OCI-LY3 (cell line): ENCODE measurements around the gene KLHL42.

ENCODE experiments used
- H2AFZ ChIP-seq: fragments of 200-600, 300-600 bp; shearing (Covaris generic); 2 replicates; pipeline ENCODE4 v1.6.0; 2014; ENCODE audit warnings: antibody characterized with exemption, low read depth, low read length
- H3K27ac ChIP-seq: fragments of 200-600, 300-600 bp; sonication (generic); 2 replicates; pipeline ENCODE4 v1.5.1; 2014; ENCODE audit warnings: mild to moderate bottlenecking, low read length, moderate library complexity, mixed read lengths
- H3K27me3 ChIP-seq: fragments of 200-600, 300-600 bp; sonication (generic); 2 replicates; pipeline ENCODE4 v1.6.1; 2014; ENCODE audit warnings: low read depth, low read length, mixed read lengths
- H3K36me3 ChIP-seq: fragments of 200-600, 300-600 bp; sonication (generic); replicated peaks from 2 replicates; pipeline ENCODE3; 2014; ENCODE audit warnings: low read depth, low read length, mixed read lengths
- H3K4me1 ChIP-seq: fragments of 300-600, 200-600 bp; sonication (generic); 2 replicates; pipeline ENCODE4 v1.6.1; 2014; ENCODE audit warnings: low read length, mixed read lengths
- H3K4me2 ChIP-seq: fragments of 200-600, 300-600 bp; sonication (generic); 2 replicates; pipeline ENCODE4 v1.6.1; 2014; ENCODE audit warnings: low read length, mixed read lengths
- H3K4me3 ChIP-seq: fragments of 300-600, 200-600 bp; sonication (generic); 2 replicates; pipeline ENCODE4 v1.5.1; 2014; ENCODE audit warnings: antibody characterized with exemption, mild to moderate bottlenecking, low read length, moderate library complexity
- H3K79me2 ChIP-seq: fragments of 300-600, 200-600 bp; shearing (Covaris generic); 2 replicates; pipeline ENCODE4 v1.6.1; 2014; ENCODE audit warnings: mild to moderate bottlenecking, low read length, mixed read lengths
- H3K9ac ChIP-seq: fragments of 300-600, 200-600 bp; shearing (Covaris generic); 2 replicates; pipeline ENCODE4 v1.6.0; 2014; ENCODE audit warnings: mild to moderate bottlenecking, low read length, moderate library complexity
- H3K9me3 ChIP-seq: fragments of 200-600, 300-600 bp; shearing (Covaris generic); 2 replicates; pipeline ENCODE4 v1.6.1; 2014; ENCODE audit warnings: low read length, mixed read lengths; ENCODE audit not compliant: insufficient read depth
- H4K20me1 ChIP-seq: fragments of 200-600, 300-600 bp; sonication (generic); 2 replicates; pipeline ENCODE4 v1.6.1; 2016; ENCODE audit warnings: low read length, mixed read lengths; ENCODE audit not compliant: insufficient read depth
- EZH2phosphoT487 ChIP-seq: fragments of 200-600 bp; shearing (Covaris generic); IDR thresholded peaks from 2 replicates; pipeline ENCODE4 v1.6.1; 2018; ENCODE audit warnings: antibody characterized with exemption, mixed run types, low read depth
- TF ChIP-seq, protein P1 (sequence below): fragments of 200-600, 300-600 bp; sonication (generic); IDR thresholded peaks from 2 replicates; pipeline ENCODE4 v1.5.1; 2014; ENCODE audit warnings: antibody characterized with exemption, low read length, low read depth

Gene KLHL42

DNA sequence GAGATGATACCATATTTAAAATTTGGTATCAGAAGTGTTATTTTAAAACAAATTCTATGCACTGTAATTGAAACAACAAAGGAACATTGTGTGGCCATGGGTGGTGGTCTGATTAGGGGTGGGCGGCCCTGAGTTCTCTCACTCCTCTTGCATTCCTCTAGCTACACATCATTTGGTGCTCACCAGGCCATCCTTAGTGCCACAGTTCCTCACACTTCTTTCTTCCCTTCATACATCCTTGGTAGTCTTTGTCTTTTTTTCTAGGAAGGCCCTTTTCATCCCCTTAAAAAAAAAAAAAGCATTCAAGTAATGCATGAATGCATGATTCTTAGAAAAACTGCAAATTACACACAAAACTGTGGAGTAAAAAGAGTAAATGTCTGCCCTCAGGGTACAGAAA lies 2.4 kb downstream of the KLHL42 start:
- H3K27ac ChIP-seq = no peak overlapping the region
- H3K4me3 ChIP-seq = no peak overlapping the region
- TF ChIP-seq, protein P1, sequence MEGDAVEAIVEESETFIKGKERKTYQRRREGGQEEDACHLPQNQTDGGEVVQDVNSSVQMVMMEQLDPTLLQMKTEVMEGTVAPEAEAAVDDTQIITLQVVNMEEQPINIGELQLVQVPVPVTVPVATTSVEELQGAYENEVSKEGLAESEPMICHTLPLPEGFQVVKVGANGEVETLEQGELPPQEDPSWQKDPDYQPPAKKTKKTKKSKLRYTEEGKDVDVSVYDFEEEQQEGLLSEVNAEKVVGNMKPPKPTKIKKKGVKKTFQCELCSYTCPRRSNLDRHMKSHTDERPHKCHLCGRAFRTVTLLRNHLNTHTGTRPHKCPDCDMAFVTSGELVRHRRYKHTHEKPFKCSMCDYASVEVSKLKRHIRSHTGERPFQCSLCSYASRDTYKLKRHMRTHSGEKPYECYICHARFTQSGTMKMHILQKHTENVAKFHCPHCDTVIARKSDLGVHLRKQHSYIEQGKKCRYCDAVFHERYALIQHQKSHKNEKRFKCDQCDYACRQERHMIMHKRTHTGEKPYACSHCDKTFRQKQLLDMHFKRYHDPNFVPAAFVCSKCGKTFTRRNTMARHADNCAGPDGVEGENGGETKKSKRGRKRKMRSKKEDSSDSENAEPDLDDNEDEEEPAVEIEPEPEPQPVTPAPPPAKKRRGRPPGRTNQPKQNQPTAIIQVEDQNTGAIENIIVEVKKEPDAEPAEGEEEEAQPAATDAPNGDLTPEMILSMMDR = no peak
- no peak for TF ChIP-seq EZH2phosphoT487
- H3K4me1 ChIP-seq = peaks cover 17% of the 10 kb centered on the region
- no peak overlapping the region for H3K9ac ChIP-seq
- H2AFZ ChIP-seq = no peak overlapping the region
- no peak overlapping the region for H3K4me2 ChIP-seq
- H3K27me3 ChIP-seq = no peaks in the 10 kb centered on the region
- H3K79me2 ChIP-seq = peaks cover 75% of the 10 kb centered on the region
- no peaks in the 10 kb centered on the region for H3K9me3 ChIP-seq
- H4K20me1 ChIP-seq = no peaks in the 10 kb centered on the region
- H3K36me3 ChIP-seq = peaks cover 15% of the 10 kb centered on the region

DNA sequence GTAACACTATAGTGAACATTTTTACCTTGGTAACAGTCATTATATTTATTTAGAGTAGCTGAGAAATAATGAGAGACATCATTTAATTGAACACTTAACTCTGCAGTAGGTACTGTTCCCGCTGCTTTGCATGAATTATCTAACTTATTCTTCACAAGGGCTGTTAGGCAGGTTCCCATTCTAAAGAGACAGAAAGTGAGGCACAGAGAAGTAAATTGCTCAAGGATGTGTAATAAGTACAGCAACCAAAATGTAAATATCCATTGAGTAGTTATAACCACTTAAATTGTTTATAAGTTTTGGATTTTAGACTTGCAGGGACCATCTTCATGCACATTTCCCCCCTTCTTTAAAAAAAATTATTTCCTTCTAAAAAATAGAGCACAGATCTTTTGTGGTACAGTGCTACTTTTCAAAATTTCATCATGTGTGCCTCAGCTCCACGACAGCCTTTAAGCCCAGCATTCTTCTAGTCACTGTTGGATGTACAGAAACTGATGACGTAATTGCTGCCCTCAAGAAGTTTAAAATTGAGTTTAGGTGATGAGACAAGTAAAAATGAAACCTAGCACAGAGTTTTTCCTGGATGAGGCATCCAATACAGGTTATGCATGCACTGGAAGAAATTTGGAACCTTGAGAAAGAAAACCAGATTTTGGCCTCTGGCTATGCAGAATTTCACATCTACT lies 6.0 kb downstream of the KLHL42 start:
- H3K36me3 ChIP-seq = peaks cover 15% of the 10 kb centered on the region
- peaks cover 10% of the 10 kb centered on the region for H3K4me1 ChIP-seq
- H3K27ac ChIP-seq = no peak overlapping the region
- H4K20me1 ChIP-seq = no peaks in the 10 kb centered on the region; the same call in 1 of the 2 replicates
- H3K4me3 ChIP-seq = no peak overlapping the region
- no peak for TF ChIP-seq EZH2phosphoT487
- H3K4me2 ChIP-seq = no peak overlapping the region
- peaks cover 82% of the 10 kb centered on the region for H3K79me2 ChIP-seq
- no peaks in the 10 kb centered on the region for H3K27me3 ChIP-seq
- H3K9ac ChIP-seq = no peak overlapping the region
- H3K9me3 ChIP-seq = no peaks in the 10 kb centered on the region
- H2AFZ ChIP-seq = no peak overlapping the region

DNA sequence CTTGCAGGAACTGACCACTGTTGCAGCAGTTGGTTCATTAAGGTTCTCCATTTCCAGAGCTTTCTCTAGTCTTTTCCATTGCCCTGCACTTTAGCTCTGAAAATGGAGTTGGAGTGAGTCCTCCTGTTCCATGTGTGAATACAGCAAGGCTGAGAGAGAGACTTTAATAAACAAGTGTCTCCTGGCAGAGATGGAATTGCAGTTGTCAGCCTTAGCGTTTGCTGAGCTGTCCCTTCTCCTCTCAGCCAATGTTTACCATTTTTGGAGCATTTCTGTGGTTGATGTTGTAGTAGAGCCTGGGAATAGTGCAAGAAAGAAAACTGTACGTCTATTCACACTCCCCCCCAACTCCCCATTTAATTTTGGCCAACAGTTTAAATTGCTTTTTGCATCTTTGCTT lies 7.5 kb downstream of the KLHL42 start:
- TF ChIP-seq, protein P1 = no peak
- no peak for TF ChIP-seq EZH2phosphoT487
- Histone ChIP-seq H2AFZ (no peak overlapping the region), H3K4me2 (no peak overlapping the region), H3K36me3 (peaks cover 13% of the 10 kb centered on the region), H3K9ac (no peak overlapping the region), H3K79me2 (peaks cover 66% of the 10 kb centered on the region), H3K4me3 (no peak overlapping the region), H3K4me1 (no peaks in the 10 kb centered on the region; the same call in 1 of the 2 replicates), H4K20me1 (no peaks in the 10 kb centered on the region; the same call in 1 of the 2 replicates), H3K27ac (no peak overlapping the region), H3K9me3 (no peaks in the 10 kb centered on the region), H3K27me3 (no peaks in the 10 kb centered on the region)

DNA sequence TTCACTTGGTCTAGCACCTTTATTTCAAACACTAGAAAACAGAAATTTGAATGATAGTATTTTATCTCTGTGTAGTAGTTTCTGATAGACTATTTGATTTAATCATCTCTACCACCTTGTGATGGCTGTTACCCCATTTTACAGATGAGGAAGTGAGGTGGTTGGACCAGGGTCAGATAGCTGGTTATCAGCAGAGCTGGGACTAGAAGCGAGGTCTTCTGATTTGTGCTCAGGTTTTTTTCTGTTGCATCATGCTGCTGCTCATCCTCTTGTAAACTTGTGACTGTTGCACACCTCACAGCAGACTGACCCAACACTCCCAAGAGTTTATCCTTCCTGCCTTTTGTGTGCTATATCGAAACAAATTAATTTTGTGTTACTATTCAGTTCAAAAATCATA lies 10.1 kb downstream of the KLHL42 start:
- Histone ChIP-seq H3K9me3 (no peaks in the 10 kb centered on the region), H3K4me3 (no peak overlapping the region), H3K27ac (no peak overlapping the region), H3K36me3 (peaks cover 22% of the 10 kb centered on the region), H3K9ac (no peak overlapping the region), H4K20me1 (no peaks in the 10 kb centered on the region; the same call in 1 of the 2 replicates), H3K79me2 (peaks cover 45% of the 10 kb centered on the region), H2AFZ (no peak overlapping the region), H3K4me1 (no peaks in the 10 kb centered on the region; the same call in 1 of the 2 replicates), H3K27me3 (no peaks in the 10 kb centered on the region), H3K4me2 (no peak overlapping the region)
- TF ChIP-seq EZH2phosphoT487 = no peak
- TF ChIP-seq, protein P1 = no peak
